Choroid plexus epithelial cell (primary cell): ENCODE measurements around the gene ARNT2.

Experiments used
- DNase-seq: peaks from one replicate; pipeline ENCODE4 v3.0.0-alpha.2; 2010; ENCODE audit warnings: low read depth
- H3K4me3 ChIP-seq: 2 replicates; pipeline ENCODE4 v1.5.1; 2011; ENCODE audit warnings: low read depth, mild to moderate bottlenecking, control low read depth, low read length, moderate library complexity
- CTCF ChIP-seq: conservative IDR thresholded peaks from 2 replicates; pipeline ENCODE4 v1.5.1; 2011; ENCODE audit warnings: low read depth, mild to moderate bottlenecking, control low read depth, inconsistent platforms, low read length, moderate library complexity

The ARNT2 gene

GRCh38 chr15:80449825-80450224, 45.6 kb downstream of the ARNT2 start:
- no peak for DNase-seq
- no peak for TF ChIP-seq CTCF
- no peak overlapping the region for H3K4me3 ChIP-seq

DNA sequence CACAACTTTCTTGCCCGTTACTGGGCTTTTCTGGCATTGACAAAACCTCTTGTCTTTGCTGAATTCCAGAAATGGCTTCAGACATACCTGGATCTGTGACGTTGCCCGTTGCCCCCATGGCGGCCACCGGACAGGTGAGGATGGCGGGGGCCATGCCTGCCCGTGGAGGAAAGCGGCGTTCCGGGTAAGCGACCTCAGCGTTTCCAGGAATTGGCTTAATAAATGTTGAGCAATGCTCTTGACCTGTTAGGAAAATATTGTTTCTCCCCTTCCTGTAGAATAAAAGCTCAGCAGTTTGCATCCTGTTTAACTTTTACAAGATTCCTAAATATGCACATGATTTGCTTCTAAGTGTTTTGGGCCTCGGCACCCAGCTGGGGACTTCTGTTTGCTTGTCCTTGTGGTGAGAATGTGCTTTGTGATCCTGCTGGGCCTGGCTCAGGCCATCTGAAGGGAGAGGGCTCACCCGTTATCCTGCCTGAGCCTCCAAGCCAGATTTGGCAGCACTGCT, 46.7 kb downstream of the ARNT2 start:
- peak; percentile 44 for TF ChIP-seq CTCF
- DNase-seq = peak; percentile 93
- H3K4me3 ChIP-seq = no peak overlapping the region

DNA sequence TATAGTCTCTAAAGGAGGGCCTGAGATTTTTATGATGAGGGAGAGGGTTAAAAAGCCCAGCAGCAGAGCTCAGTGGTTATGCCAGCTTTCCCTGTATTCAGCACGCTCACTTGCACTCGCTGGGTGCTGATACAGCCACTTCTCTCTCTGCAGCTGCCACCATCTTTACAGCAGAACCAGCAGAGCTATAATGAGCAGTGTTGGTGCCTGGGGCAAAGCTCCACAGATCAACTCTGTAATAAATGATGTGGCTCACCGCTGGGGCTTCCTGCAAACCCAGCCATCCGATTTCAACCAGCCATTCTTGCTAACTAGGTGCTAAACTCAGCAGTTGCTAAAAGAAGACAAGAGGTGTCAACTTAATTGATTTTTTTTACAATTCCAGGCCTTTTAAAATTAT, 48.0 kb downstream of the ARNT2 start:
- no peak for DNase-seq
- no peak for TF ChIP-seq CTCF

DNA sequence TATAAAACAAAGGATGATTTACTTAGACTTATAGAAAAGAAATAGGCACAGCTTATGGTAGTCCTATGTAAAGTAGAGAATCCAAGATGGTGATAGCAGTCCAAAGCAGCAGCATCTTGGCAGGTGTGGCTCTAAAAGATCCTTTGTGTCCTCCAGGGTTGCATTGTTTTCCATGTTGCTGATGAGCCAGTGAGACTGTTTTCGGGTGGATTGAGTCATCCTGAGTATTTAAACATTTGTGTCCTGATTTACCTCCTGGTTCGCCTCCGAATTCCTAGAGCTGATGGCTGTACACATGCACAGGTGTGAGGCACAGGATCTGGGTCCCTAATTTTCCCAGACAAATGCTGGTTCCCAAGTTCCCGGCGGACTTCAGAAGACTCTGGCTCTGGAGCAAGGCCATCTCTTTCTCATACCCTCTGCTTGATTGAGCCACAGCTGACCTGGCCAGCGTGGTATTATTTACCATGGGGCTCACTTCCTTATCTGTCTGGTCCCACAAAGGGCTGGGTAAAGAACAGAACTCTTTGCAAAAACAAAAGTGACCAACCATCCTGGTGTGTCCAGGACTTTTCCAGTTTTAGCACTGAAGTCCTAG, 51.0 kb downstream of the ARNT2 start:
- no peak for TF ChIP-seq CTCF
- no peak for DNase-seq
- H3K4me3 ChIP-seq = no peak overlapping the region

More for the DNA sequence above, 48.0 kb downstream of the ARNT2 start:
- no peak overlapping the region for H3K4me3 ChIP-seq

DNA sequence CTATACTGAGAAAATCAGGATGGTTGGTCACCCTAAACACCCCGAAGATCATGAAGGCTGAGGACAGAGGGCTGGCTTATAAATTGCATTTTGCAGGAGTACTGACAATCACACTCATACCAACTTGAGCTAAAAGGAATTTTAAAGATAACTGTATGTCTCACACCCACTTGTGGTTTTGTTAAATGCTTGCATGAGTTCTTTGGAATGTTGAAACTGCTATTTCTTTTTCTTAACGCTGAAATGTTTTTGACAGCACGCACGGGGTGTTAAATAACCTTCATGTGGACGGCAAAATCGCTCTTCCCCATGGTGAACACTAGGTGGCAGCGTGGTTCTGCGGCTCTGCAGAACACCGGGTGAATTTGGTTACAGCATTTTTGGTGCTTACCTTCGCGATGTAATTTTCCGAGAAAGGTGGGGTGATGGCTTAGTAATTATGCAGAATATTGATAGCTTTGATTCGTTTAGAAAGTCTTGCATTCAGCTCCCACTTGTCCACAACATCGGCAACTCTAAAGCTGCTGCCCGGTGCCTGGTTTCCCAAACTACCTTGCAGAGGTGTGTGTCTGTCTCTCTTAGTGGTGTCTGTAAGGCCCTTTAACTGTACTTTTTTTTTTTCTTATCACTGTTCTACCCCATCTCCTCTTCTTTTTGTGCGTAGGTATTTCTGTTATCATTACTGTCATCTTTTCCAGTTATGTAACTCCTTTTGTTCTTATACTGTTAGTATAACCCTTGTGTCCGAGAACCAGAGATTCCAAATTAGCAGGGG, 51.7 kb downstream of the ARNT2 start:
- TF ChIP-seq CTCF = peak; percentile 99

DNA sequence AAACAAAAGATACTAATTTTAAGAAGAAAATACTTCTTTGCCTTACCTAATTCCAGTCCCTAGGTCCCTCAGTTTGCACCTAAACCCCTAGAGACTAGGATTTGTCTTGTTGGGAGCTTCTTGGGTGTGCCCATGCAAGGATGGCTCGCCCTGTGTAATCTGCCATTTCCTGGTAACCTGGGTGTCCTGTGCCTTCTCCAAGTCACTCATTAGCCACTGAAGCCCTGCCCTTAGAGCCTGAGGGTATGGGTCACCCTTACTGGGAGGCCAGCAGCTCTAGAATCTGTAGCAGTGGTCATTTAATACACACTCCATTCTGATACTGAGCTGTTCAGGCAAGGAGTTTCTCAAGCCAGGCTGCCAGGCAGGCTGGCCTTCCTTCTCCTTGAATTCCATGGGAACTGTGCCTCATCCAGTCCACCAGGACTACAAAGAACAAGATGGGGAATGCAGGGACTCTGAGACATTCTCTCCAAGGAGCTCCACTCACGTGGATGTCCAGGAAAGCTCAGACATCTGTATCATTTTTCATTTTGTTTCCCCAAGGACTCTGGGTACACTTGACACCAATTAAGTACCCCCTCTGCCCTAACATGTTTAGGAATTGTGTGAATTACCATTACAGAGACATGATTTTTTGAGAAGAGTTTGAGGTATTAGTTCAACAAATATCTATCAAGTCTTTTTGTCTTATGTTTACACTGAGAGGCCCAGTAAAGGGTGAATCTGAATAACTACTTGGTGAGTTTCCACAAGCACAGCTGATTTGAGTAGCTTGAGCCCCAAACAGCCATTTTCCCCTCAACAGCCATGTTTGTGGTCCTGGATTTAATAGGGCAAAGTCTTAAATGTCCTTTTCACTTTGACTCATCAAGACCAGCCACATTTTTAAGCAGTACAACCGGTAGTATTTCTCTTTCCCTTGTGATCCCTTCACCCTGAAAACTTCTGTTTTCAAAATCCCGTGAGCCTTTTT, 52.6 kb downstream of the ARNT2 start:
- no peak overlapping the region for H3K4me3 ChIP-seq
- TF ChIP-seq CTCF = no peak
- DNase-seq = peak; percentile 63

More for the DNA sequence above, 51.7 kb downstream of the ARNT2 start:
- no peak overlapping the region for H3K4me3 ChIP-seq
- peak; percentile 98 for DNase-seq
